ENCODE measurements around the gene TRANK1.
A peak's percentile ranks its signal among the peaks of the same experiment; 100 is the strongest.
"Not testable (repeated sequence)": the region's sequence is repeated elsewhere in the genome, so short reads cannot be mapped to it uniquely, and the experiment has no call there.

The TRANK1 gene

DNA sequence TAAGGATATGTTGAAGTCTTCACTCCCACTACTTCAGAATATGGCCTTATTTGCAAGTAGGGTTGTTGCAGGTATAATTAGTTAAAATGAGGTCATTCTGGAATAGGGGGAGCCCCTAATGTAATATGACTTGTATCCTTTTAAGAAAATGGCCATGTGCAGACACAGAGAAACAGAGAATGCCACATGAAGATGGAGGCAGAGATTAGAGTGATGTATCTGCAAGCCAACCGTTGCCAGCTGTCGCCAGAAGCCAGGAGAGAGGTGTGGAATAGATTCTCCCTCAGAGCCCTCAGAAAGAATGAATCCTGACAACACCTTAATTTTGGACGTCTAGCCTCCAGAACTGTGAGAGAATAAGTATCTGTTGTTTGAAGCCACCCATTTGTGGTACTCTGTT is 11.3 kb upstream of the TRANK1 start:
- no peak for DNase-seq

DNA sequence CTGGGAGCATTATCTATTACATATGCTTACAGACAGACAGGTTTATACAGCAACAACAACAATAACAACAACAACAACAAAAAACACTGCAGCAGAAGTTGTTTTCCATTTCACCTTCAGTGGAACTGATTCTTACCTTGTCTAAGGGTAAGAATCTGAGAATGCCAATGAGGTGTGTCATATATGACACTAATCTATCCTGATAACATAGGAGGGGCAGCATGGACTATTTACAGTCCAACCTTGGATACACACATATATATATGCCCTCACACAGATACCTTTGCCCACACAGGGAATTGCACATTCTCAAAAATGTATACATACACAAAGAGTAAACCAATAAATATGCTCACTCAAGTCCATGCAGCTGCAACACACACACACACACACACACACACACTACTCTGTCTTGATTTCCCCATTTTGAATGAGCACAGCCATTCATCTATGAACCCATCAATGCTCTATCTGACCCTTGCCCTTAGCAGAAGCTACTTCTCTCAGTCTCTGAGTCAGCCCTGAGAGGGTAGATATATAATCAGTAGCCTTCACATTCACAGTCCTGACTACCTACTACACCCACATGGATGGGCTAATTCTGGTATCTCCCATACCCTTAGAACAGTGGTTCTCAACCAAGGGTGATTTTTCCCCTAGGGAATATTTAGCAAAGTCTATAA is 9.7 kb upstream of the TRANK1 start:
- DNase-seq, result peak; percentile 82

- DNase-seq, result not testable (repeated sequence)
Measured at GRCh38 chr3:36947814-36948213, 3.0 kb upstream of the TRANK1 start.

- DNase-seq, result no peak
Measured at GRCh38 chr3:36945333-36945980, 603 bp upstream of the TRANK1 start.

- DNase-seq, result peak; percentile 67
Measured at GRCh38 chr3:36944012-36944640, 728 bp downstream of the TRANK1 start.

- DNase-seq, result no peak
Measured at GRCh38 chr3:36943601-36944000, 1.3 kb downstream of the TRANK1 start.

DNA sequence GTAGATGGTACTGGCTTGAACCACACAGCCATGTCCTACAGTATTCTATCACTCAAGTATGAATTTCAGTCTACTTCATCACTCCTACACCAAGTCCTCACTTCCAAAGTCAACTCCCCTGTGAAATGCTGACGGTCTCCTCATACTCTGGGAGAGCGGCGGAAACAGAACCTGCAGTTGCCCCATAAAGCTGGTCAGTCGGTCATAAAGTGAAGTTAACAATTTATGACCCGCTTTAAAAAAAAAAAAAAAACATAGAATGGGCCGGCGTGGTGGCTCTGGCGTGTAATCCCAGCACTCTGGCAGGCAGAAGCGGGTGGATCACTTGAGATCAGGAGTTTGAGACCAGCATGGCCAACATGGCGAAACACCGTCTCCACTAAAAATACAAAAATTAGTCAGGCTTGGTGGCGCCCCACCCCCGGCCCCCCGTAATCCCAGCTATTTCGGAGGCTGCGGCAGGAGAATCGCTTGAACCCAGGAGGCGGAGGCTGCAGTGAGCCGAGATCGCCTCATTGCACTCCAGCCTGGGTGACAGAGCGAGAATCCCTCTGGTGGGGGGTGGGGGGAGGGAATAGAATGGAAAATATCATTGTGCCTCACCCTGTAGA is 2.1 kb downstream of the TRANK1 start:
- DNase-seq, result no peak

GRCh38 chr3:36941658-36942057 is 3.2 kb downstream of the TRANK1 start:
- DNase-seq, result no peak

DNA sequence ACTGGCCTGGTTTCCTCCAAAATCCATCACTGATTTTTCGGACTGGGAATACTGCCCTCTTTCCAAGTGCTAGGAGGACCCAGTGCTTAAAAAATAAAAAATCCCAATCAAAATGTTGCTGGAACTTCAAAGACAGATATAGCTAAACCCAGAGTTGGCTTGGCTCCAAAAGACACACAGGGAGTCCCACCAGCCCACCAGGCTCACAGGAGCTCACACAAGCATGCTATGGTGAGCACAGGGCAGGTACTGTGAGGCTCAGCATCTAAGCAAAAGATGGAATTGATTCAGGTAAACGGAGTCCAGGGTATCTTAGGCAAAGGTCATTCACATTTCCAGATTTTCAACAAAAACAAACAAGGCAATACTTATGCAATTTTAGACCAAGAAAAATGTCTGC is 3.7 kb downstream of the TRANK1 start:
- no peak for DNase-seq

DNA sequence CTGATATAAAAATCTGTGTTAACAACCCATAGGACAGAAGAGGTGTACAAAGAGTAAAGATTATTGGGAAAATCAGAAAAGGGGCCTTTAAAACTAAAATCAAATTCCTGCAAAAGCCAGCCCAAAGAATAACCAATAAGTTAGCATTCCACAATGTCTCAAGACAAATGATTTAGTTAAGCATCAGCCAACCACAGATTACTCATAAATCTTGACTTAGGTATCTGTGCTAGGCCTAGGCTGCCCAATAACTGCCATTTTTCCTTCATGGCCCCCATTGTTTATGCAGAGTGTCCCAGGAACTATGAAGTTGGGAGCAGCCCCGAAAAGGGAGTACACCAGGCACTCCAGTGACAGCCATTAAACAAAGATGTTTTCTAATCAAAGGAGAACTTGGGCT is 7.4 kb downstream of the TRANK1 start:
- DNase-seq, result no peak

DNA sequence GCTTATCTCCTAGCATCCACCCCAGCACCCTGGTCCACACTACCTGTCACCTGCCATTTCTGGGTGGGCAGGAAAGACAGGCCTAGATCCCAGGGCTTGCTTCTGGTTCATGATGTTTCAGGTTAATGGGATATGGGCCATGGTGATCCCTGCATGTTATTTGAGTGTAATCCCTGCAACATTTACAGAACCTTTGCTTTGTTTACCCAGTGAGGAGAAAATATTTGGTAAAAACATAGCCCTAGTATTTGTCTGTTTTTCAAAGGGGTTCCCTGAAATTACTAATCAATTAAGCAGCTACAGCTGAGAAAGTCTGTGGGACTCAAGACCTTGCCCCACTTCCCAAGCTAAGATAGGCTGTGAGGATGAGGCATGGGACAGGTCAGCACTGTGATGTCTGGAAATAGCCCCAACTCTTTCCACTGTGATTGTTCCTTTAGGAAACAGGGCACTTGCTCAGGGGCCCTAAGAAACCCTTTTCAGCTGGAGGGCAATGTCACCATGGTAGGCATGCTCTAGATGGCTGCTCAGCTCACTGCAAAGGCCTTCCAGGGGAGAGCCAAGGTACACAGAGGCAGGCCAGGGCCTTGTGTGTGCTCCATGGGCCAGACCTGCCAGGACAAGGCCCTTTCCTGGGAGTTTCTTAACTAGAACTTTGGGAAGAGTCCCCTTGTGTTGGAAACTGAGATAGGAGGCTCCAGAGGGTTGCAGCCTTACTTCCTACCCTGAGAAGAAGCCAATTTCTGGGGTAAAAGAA is 11.1 kb downstream of the TRANK1 start:
- DNase-seq, result no peak

DNA sequence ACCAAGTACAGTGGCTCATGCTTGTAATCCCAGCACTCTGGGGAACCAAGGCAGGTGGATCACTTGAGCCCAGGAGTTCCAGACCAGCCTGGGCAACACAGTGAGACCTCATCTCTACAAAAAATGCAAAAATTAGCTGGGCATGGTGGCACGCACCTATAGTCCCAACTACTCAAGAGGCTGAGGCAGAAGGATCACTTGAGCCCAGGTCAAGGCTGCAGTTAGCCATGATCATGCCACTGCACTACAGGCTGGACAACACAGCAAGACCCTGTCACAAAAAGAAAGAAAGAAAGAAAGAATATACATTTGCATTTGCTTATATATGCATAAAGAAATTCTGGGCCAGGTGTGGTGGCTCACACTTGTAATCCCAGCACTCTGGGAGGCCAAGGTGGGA is 13.4 kb downstream of the TRANK1 start:
- not testable (repeated sequence) for DNase-seq

DNA sequence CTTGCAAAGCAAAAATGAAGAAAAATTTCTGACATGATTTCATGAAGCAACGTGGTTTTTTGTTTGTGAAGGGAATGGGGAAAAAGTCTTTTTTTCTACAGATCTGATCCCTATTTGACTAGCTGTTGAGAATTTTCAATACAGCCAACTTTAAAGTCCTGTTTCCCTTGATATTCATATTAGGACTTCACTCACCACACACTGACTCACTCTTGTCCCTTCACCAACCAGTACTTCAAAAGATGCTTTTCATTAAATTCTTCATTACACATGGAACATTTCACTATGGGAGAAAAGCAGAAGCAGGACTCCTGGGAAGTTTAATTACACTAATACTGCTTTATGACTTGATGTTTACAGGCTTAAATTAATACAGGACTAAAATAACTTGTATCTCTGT is 16.6 kb downstream of the TRANK1 start:
- DNase-seq, result no peak

- DNase-seq, result no peak
Measured at GRCh38 chr3:36926292-36926897, 18.5 kb downstream of the TRANK1 start.

DNA sequence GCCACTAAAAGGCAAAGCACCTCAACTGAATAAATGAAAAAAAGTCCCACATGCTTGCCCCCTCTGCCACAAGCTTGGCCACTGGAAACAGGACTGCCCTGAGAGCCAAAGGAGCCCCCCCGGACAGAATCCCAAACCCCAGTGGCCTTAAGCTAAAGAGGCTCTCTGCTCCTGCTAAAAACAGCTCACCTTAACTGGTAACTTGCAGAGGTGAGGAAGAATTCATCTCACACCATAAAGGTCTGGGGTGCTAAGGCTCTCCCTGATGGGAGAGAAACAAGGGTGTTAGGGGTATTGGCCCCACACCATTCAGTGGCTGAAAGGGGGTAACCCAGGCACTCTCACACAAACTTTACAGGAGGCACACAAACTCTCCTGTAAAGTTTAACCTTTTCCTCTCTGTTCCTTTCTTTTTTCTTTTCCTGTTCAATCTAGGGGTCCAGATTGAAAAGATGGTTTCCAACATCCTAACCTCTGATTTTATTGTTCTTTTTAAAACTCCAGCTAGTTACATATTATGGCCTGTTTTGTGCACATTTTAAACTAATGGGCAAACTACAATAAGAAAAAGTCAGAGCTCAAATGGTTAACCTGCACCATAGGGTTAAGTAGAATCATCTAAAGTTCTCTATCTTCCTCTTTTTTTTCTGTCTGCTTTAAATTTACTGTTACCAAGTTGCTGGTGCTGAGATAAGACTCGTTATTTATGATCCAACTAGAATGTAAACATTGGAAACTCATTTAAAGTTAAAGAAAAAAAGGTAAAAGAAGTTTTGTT is 19.9 kb downstream of the TRANK1 start:
- DNase-seq, result peak; percentile 60

GRCh38 chr3:36923981-36924743 is 20.7 kb downstream of the TRANK1 start:
- peak; percentile 55 for DNase-seq

DNA sequence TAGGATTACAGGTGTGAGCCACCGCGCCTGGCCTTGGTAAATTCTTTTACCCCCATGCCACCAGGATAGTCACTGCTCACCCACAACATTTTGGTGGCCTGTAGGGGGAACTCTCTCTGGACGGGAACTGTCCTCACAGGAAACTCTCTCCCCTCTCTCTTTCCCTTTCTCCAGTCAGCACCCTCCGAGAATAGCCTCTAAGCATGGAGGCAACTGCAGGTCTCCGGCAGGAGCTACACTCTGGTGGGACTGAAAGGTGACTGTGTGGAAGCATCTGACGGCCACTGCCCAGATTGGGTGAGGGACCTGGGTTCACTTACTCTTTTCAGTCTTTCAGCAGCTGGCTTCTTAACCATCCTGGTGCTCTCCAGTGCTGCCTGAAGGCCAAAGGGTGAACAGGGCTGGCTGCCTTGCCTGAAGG is 21.3 kb downstream of the TRANK1 start:
- peak; percentile 73 for DNase-seq

DNA sequence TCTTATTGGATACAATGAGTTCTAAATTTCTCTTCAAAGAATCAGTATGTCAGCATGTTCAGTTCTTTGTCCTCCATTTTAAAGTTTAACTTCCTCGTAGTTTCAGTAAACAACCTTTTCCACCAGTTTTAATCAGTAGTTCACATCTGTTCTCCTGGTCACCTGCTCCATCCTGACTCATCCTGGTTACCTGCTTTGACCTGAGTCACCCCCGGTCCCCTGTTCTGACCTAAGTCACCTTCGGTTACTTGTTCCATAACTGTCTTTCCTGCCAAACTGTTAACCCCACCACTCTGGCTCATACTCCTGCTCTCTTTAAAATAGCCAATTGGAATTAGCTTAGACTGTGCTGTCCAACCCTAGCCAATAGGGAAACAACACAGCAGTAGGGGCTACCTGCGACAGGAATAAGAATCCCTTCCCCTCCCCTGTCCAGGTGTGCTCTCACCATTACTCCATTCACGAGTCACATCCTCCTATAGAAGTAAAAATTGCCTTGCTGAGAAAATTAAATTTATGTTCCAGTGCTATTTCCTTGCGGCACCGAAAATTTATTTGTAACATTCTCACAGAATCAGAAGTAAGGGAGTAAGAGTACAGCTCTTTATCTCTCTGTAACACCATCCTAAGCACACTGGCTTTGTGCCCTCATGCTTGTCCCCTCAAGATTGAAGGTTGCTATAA is 23.8 kb downstream of the TRANK1 start:
- DNase-seq, result no peak

- no peak for DNase-seq
Measured at GRCh38 chr3:36919439-36920160, 25.3 kb downstream of the TRANK1 start.

GRCh38 chr3:36918050-36918449 is 26.8 kb downstream of the TRANK1 start:
- DNase-seq, result no peak

Measured in hematopoietic multipotent progenitor cell treated with erythropoietin and hydrocortisone succinate and interleukin-3 and kit ligand, for 6 days (in vitro differentiated cells).